ENCODE measurements around the gene CHAF1A. TPM values are rescaled to one million over a fixed set of nuclear protein-coding genes. Genes with fewer than 3 reads are reported as not detected.

CHAF1A gene
- total RNA-seq, 1 experiment from 2014 or later = 44.1 TPM

DNA sequence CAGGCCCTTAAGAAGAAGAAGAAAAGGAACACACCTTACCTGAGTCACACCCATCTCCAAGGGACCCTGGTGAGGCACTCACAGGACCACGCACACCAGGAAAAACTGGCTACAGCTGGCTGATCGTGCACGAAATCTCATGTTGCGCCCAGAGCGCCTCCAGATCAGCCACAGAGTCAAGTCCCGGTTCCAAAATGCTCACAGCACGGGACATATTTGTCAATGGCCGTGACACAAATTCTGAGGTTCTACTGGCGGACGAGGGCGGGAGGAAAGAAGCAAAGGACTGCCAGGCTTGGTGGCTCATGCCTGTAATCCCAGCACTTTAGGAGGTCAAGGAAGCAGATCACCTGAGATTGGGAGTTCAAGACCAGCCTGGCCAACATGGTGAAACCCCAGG, 23.6 kb upstream of the CHAF1A start:
- no peak for DNase-seq (ENCODE audit: low read depth)

DNA sequence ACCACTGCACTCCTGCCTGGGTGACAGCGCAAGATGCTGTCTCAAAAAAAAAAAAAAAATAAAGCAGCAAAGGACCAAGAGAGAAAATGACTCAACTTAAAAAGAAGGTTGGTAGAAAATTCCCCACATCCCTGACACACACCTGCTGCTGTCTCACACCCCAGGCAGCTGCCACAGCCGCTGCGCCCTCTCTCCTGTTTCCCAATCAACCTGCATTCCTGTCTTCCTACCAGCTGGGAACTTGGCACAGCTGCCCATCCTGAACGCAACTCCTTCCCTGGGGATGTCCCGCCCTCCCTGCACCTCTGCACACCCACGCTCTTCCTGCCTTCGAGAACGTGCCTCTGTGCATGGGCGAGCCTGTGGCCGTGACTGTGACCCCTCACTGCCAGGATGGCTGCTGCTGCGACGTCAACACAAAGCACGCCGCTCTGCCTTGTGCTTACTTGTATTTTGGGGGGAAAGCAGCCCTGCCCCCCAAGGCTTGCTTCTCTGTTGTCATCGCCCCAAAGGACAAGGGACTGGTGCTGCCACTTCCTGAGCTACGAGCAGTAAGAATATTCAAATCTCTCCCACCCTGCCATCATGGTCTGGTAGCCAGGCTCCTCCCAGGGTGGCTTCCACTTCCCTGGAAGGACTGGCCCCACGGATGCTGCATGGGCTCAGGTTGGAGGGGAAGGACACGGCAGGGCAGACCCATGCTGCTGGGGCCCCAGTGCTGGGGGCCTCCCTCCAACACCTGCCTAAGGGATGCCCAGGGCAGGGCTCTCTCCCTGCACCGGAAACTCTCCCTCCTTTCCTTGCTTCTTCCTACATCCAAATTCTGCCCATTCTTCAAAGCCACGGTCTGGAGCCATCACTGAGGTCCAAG, 22.8 kb upstream of the CHAF1A start:
- peak; percentile 44 for DNase-seq (ENCODE audit: low read depth)

DNA sequence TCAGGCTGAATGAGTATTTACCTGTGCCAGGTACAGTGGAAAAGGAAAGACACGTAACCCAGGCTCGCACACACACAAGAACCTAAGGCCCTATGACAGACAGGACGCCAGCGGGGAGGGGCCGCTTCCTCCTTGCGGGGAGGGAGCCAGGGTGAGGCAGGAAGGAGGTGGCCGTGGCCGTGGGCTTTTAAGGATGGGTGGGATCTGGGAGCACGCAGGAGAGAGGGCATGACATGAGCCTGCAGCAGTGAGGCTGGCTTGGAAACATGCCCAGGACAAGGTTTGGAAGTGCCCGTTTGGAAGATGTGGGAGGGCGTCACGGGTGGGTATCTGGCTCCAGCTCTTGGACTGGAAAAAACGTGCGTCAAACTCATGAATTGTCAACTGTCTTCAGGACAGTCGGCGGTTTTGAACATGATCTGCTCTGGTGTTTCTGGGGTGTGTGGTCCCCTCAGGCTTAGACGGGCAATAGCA, 22.1 kb upstream of the CHAF1A start:
- DNase-seq (ENCODE audit: low read depth) = no peak

DNA sequence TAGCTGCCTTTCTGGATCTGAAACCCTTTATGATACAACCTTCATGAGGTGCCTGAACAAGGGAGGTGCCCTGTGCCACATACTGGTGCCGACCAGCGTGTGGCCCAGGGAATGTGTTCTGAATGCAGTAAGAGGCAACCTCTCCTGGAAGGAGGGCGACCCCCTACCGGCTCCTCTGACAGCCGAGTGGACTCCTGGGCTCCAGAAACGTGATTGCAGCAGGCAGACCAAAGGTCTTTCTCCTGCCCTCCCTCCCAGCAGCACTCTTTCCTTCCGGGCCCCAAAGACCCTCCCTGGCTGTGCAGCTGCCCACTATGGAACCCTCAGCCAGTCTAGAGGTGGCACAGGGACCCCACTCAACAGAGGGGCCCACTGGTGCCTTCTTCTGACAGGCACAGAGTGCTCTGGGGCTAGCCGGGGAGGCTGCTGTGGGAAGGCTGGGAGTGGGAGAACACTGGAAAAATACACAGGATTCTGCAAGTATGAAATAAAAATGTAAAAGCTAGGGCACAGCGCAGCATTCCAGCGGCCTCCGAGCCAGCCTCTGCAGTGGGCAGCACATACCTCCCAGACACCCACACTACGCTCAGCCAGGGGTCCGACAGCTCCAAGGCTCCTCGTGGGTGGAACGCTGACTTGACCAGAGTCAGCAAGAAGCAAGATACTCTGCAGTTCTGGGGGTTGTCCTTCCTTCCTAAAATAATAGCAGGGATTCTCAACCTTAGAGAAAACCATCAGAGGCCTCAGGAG, 17.0 kb upstream of the CHAF1A start:
- no peak for DNase-seq (ENCODE audit: low read depth)

DNA sequence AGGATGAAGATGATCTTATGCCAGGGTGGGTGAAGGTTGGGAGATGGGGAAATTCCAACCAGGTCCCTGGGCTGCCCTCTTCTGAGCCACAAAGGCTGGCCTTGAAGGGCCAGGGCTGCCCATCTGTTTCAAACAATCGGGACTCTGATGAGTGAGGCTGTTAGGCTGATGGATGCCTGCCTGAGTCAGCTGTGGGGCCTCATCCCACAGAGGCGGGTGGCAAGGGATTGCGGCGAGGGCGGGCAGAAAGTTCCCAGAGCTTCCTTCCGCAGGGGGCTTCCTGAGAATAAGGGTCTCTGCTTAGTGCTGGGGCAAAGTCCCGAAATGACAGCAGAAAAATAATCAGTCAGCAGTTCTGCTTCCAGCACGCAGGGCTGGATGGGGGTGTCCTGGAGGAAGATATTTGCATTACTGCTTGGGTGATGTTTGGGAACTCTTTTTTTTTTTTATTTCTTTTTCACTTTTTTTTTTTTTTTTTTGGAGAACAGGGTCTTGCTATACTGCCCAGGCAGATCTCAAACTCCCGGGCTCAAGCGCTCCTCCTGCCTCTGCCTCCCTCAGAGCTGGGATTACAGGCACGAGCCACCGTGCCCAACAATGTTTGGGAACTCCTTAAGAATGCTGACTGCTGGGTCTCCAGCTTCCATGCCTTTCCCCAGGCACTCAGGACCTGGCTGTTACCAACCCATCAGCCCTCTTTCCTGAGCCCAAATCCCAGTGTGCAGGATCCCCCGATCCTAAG, 16.2 kb upstream of the CHAF1A start:
- DNase-seq (ENCODE audit: low read depth) = no peak

DNA sequence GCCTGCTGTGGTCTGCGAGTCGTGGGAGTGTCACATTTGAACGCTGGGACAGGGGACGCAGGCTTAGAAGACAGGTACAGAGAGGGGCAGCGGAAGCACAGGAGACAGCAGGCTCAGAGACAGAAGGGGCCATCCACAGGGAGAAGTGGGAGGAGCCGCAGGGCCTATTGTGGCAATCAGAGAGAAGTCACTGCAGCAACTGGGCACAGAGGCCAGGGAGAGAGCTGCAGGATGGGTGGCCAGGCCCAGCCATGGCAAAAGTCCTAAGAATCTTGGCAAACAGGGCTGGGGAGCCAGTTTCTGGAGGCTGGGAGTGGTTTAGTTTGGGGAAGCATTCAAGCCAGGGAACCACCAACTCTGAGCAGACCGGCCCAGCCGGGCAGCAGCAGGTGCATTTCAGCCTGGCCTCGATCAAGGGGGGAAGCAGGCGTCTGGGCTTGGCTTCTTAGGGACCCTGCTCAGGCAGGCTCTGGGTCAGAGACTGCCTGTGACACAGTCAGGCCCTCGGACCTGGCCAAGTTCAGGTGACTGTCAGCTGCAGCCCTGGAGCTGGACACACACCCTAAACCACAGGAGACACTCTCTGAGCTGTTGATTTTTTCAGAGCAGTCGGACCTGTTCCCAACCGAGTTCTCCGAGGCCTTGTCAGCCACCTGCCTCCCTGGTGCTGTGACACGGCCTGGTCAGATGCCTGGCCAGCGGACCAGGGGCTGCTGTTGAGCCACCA, 13.9 kb upstream of the CHAF1A start:
- no peak for DNase-seq (ENCODE audit: low read depth)

DNA sequence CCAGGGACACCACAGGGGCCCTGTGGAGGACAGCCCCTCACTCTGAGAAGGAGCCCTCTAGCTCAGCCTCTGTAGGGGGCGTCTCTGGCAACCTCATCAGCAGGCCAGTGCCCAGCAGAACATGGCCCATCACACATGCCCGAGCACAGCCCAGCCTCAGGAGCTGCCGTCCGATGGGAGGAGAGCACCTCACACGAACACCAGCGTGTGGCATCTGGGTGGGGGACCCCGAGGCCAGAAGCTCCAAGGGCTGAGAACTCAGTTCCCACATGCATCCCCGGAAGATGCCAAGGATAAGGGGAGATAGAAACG, 13.4 kb upstream of the CHAF1A start:
- DNase-seq (ENCODE audit: low read depth) = no peak

DNA sequence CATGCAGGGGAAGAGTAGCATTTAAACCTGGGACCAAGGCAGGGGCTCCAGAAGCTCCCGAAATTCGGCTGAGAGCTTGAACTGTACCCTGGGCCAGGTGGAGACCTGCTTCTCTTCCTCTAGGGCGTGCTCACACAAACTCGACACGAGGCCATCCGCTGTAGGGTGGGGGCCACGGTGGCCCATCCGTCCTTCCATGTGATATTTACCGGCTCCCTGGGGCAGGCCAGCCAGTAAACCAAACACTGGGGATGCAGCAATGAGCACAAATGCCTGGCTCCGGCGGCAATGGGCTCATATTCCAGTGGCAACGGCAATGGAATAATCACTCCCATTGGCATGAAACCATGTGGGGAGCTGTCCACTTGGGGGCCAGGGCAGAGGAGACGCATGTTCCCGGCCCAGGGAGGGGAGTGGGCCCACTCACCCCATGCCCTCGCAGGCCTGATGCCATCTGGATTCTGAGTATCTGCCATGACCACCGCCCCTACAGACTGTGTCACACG, 12.9 kb upstream of the CHAF1A start:
- DNase-seq (ENCODE audit: low read depth) = no peak

DNA sequence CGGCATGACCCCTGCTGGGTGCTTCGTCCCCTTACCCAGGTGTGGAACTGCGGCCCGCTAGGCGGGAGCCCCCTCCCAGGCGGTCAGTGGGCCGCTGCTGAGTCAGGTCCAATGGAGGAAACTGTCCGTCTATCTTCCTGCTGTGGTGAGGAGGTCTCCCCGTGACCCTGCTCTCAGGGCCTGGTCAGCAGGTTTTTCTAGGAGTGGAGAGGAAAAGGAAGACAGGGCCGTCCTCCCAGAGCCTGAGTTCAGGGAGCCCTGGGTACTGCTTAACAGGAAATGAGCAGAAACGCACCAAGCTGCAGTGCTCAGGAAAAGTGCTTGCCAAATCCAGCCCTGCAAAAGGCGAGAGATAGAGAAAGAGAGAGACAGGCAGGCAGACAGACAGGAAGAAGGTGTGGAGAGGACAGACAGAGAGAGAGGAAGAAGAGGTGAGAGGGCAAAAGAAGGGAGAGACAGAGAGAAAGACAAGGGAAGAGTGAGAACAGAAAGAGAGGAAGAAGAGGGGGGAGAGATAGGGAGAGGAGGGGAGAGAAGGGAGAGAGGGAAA, 12.3 kb upstream of the CHAF1A start:
- DNase-seq (ENCODE audit: low read depth) = no peak

DNA sequence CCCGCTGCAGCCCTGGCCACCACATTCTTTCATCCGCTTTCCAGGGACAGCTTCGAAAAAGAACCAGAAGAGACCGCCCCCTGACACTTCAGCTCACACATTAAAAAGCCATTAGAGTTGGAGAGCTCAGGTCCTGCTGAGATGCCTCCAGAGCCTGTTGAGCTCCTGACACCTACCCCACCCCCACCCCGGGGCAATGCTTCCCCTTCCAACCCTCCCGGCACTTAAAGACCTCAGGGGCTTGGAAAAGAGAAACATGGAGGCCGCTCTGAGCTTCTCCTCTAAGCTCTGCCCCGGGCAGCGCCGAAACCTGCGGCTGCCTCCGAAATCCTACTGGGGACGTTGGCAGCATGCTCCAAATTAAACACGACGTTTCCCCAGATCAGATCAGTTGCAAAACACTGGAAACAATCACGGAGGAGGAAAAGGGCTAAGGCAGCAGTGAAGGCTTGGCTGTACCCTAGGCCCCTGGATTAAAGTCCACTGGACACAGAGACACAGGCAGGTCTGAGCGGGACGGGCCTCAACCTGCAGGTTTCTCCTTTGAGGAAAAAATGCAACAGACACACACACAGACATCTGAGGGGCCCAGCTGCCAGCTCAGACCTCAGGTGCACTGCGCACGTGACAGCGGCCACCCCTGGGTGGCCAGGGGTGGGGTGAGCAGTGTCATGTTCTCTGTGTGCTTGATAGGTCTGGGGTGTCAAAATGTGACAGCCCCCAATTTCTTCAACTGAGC, 11.7 kb upstream of the CHAF1A start:
- no peak for DNase-seq (ENCODE audit: low read depth)

DNA sequence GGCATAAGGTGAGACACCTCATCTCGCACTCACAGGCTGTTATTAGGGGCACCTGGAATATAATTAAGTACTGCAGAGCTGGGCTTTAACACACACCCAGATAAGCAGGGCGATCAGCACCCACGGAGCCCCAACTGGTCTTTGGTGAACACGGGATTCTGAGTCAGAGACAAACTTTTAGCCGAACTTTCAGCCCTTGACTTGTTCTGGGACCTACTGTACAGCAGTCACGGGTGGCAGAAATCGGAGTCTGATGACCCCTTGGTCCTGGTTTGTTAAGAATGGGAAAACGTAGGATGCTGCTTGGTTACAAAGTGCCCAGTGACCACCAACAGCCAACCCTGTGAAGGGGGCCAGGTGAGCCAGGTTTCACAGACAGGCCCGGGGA, 11.1 kb upstream of the CHAF1A start:
- DNase-seq (ENCODE audit: low read depth) = no peak

DNA sequence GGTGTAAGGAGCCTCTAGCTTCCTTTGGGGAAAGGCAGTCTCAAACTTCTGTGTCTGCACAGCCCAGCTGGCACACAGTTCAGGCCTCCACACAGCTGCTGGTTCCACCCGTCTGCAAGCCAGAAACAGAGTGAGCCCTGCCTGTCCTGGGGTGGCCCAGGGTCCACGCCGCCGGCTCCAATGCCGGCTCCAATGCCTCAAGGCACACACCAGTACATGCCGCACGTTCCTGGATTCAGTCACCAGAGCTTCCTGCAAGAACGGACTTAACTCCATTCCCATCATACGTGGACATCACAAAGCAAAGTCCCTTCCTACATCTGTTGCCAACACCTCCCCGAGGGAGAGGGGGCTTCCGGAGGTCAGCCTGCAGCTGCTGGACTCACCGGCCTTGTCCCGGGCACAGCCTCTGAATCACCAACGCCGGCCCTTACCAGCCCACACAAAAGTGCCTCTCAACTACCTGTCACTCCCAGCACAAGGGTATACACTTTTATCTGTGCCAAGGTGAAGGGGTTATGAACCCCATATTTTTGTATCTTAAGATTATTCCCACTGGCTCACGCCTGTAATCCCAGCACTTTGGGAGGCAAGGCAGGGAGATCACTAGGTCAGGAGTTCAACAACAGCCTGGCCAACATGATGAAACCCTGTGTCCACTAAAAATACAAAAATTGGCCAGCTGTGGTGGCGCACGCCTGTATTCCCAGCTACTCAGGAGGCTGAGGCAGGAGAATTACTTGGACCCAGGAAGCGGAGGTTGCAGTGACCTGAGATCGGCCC, 10.5 kb upstream of the CHAF1A start:
- no peak for DNase-seq (ENCODE audit: low read depth)

DNA sequence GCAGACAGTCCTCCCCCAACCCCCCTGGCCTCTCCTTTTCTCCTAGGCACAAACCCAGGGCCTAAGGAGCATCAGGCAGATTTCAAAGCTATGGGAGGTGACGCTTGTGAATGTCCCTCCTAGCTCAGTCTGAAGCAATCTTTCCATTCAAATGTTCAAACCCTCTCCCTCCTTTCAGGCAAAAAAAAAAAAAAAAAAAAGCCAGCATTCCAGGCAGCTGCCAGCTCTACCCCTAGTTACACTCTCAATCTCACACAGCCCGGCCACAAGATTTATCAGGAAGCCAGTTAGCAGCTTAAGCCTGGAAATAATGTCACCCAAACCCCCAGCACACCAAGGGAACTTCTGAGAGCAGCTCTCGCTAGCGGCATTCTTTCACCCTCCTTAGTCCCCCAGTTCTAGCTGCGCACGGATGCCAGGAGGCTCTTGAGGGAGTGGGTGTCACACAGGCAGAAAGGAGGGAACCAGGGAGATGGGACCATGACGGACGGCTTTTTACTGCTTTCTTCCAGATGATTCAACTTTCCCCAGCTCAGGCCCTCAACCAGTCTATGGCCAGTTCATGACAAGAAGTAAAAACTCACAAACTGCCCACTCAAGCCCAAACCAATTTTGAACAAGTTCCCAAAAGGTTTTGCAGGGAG, 8.4 kb upstream of the CHAF1A start:
- DNase-seq (ENCODE audit: low read depth) = no peak

DNA sequence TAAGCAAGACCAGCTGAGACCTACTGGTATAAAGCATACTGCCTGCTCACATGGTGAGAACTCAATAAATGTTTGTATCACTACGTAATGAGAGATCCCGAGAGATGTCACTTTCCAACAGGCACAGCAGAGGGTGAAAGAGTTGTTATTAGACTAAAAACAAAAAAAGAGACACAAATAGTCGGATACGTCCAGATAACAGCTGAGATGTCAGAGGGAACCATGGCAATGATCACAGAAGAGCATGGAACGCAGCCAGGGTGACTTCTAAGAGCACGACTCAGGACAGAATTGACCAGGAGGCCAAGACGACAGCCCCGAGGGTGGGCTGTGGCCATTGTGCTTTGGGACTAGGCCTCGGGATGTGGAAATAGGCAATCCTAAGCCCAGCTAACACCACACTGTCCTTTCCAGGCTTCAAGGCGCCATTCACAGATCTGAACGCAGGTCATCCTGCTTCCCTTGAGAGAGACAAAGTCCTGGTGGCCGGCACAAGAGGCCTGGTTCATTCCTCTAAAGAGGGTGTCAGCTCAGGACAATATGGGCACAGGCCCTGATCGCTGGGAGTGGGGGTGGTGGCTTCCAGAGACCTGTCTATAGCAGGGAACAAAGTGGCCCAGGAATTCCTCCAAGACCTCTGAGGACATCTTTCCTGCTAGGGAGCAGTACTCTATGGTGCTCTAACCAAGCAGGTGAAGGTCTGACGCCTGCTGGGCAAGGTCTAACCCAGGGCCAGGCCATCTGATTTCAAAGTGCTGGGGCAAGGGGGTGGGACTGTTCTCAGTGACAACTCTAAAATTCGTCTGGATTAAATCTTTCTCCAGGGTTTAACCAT, 5.3 kb upstream of the CHAF1A start:
- no peak for DNase-seq (ENCODE audit: low read depth)

DNA sequence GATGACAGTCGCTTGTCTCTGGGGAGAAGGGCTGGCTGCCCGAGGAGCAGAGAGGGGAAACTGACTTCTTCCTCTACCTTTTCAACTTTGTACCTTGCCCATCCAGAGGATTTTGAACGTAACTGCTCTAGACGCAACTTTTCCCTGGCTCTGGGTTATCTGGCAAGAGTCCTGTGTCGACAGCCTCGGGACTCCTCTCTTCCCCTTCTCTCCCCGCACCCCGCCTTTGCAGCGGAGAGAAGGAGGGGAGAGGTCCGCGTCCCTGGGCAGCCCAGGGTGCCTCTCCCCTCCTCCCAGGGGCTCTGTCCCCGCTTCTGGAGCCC, 2.7 kb upstream of the CHAF1A start:
- no peak for DNase-seq (ENCODE audit: low read depth)

DNA sequence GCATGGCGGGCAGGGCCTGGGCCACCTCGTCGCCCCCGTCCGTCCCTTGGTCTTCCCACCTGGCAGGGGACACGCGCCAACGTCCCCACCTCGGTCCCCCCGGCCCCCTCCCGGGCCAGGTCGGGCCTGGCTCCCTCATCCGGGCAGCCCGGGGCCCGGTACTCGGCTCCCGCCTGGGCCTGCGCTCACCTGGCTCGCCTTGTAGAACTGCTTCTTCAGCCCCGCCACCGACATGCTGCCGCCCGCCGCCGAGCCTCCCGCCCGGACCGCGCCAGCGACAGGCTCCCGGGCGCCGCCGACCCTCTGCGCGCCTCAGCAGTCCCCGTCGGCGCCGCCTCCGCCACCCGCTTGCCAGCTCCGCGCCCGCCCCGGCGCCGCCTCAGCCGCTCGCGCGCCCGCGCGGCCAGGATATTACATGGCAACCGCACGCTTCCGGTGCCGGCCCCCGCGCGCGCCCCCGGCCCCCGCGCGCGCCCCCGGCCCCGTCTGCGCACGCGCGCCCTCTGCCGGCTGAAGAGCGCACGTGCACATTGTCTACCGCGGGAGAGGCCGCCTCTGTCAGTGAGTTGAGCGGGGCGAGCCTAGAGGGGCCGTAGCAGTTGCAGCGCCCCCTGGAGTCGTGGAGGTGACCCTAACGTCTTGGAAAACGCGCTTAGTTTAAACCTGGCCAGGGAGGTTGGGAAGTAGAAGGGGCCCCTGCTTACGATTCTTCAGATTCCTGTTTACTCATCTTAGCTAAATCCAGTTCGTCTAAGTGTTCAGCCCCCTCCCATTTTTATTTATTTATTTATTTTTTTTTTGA, 2.1 kb upstream of the CHAF1A start, which contains the start of gene SH3GL1:
Gene SH3GL1, minus strand, starts transcription at position 413 of the 802 bp plus-strand sequence. Its CDS starts 179 bp downstream, at position 234.
- peak; percentile 56 for DNase-seq (ENCODE audit: low read depth)

DNA sequence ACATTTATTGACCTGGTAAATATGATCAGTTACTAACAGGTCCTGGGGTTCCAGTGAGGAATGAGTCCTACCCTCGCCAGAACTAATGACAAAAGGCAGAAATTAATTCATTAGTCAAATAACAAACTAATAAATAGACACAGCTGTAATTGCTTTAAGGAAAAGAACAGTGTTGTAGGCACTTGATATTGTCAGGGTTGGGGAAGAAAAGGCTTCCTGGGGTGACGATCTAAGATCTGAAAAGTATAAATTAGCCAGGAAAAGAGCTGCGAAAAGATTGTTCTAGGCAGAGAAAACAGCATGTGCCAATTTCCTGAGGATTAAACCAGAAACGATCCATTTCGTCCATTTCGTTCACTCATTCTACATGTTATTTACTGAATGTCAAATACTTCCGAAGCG, 670 bp upstream of the CHAF1A start:
- no peak for DNase-seq (ENCODE audit: low read depth)

Data from HT1080 (cell line).